Endodermal cell (in vitro differentiated cells): ENCODE measurements around the gene EML4. TPM values are rescaled to one million over a fixed set of nuclear protein-coding genes. Genes with fewer than 3 reads are reported as not detected.

Source experiments
- DNase-seq: peaks from one replicate; pipeline ENCODE4 v3.0.0-alpha.2; 2017
- H3K27ac ChIP-seq: 2 replicates; pipeline ENCODE4 v1.5.1; 2013; ENCODE audit warnings: mild to moderate bottlenecking, low read depth, low read length, moderate library complexity
- H3K27me3 ChIP-seq: 2 replicates; pipeline ENCODE4 v1.6.1; 2013; ENCODE audit warnings: mild to moderate bottlenecking, low read length, moderate library complexity; ENCODE audit not compliant: insufficient read depth, control insufficient read depth, poor library complexity, severe bottlenecking
- H3K36me3 ChIP-seq: 2 replicates; pipeline ENCODE4 v1.7.0; 2013; ENCODE audit warnings: mild to moderate bottlenecking, low read length, moderate library complexity; ENCODE audit not compliant: control insufficient read depth, insufficient read depth
- H3K4me1 ChIP-seq: one replicate; pipeline ENCODE4 v1.7.0; 2013; ENCODE audit warnings: low read length; ENCODE audit not compliant: control insufficient read depth, insufficient read depth
- H3K4me3 ChIP-seq: 2 replicates; pipeline ENCODE4 v1.5.1; 2013; ENCODE audit warnings: mild to moderate bottlenecking, low read length, moderate library complexity
- H3K9ac ChIP-seq: 2 replicates; pipeline ENCODE4 v1.6.1; 2013; ENCODE audit warnings: mild to moderate bottlenecking, low read length, moderate library complexity; ENCODE audit not compliant: poor library complexity, severe bottlenecking; ENCODE audit errors: extremely low read depth
- H3K9me3 ChIP-seq: 2 replicates; pipeline ENCODE4 v1.6.1; 2013; ENCODE audit warnings: mild to moderate bottlenecking, low read length, moderate library complexity; ENCODE audit not compliant: control insufficient read depth
- H3K27ac Mint-ChIP-seq: 2 replicates; pipeline ENCODE4 v1.8.0; 2020; ENCODE audit warnings: mixed read lengths
- H3K27me3 Mint-ChIP-seq: 2 replicates; pipeline ENCODE4 v1.8.0; 2021; ENCODE audit warnings: mild to moderate bottlenecking, mixed read lengths; ENCODE audit not compliant: insufficient read depth
- H3K36me3 Mint-ChIP-seq: 2 replicates; pipeline ENCODE4 v1.8.0; 2020; ENCODE audit warnings: low read depth, mixed read lengths
- H3K4me1 Mint-ChIP-seq: 2 replicates; pipeline ENCODE4 v1.8.0; 2020; ENCODE audit warnings: mixed read lengths
- H3K4me3 Mint-ChIP-seq: 2 replicates; pipeline ENCODE4 v1.8.0; 2020; ENCODE audit warnings: mild to moderate bottlenecking, moderate library complexity, mixed read lengths
- H3K9me3 Mint-ChIP-seq: 2 replicates; pipeline ENCODE4 v1.8.0; 2020; ENCODE audit warnings: mild to moderate bottlenecking, mixed read lengths
- CTCF ChIP-seq: fragments of 200-600 bp; sonication (generic); conservative IDR thresholded peaks from 2 replicates; pipeline ENCODE4 v1.5.0; 2021; ENCODE audit warnings: antibody characterized with exemption, mild to moderate bottlenecking
- WGBS, 2 experiments: methylation state at CpG; one replicate each; pipeline versions ENCODE4 v1.1.5 to v1.1.7; 2013; ENCODE audit warnings: missing lambda C conversion rate in 2 of 2, mixed read lengths in 1 of 2; ENCODE audit not compliant: insufficient coverage in 1 of 2, insufficient read length in 1 of 2; 5-methylcytosine and 5-hydroxymethylcytosine counted together
- total RNA-seq, 2 donors: library from RNA; stranded (reverse); fragmentation: NEBNext Ultra II Directional in 1 of 2; extraction: Animal tissue kit (Norgen Biotek cat#: 25700) in 1 of 2; gene quantifications; 2 replicates in 1 of 2; 3 replicates in 1 of 2; pipeline ENCODE4 v1.2.1, GENCODE V29; 2021

EML4 gene
- total RNA-seq, 2 donors from 2014 or later: 84.6 to 90.9 TPM

GRCh38 chr2:42324949-42325348, 155.8 kb downstream of the EML4 start:
- no peaks in the 10 kb centered on the region for H3K27me3 Mint-ChIP-seq
- H3K4me3 Mint-ChIP-seq: no peak overlapping the region
- H3K9me3 Mint-ChIP-seq: no peaks in the 10 kb centered on the region
- Histone ChIP-seq H3K27ac (no peak overlapping the region), H3K27me3 (no peaks in the 10 kb centered on the region), H3K4me3 (no peak overlapping the region), H3K4me1 (no peaks in the 10 kb centered on the region), H3K9me3 (no peaks in the 10 kb centered on the region), H3K9ac (no peak overlapping the region), H3K36me3 (peaks cover 75% of the 10 kb centered on the region)
- peak overlapping the region; percentile 1 for H3K27ac Mint-ChIP-seq
- peaks cover 47% of the 10 kb centered on the region for H3K36me3 Mint-ChIP-seq
- TF ChIP-seq CTCF: no peak
- H3K4me1 Mint-ChIP-seq: no peaks in the 10 kb centered on the region
- DNase-seq: no peak
- 92 to 100% methylated on average over 1 to 2 of the region's 2 CpGs for WGBS, 2 experiments

- TF ChIP-seq CTCF: no peak
- H3K9me3 Mint-ChIP-seq: no peaks in the 10 kb centered on the region
- 85% methylated on average over 1 of the region's 1 CpG; no CpG with 5 or more reads in 1 of the 2 experiments for WGBS, 2 experiments
- no peaks in the 10 kb centered on the region for H3K27me3 Mint-ChIP-seq
- Histone ChIP-seq H3K27me3 (no peaks in the 10 kb centered on the region), H3K4me3 (no peak overlapping the region), H3K9me3 (no peaks in the 10 kb centered on the region), H3K9ac (no peak overlapping the region), H3K36me3 (peaks cover 75% of the 10 kb centered on the region), H3K27ac (no peak overlapping the region), H3K4me1 (no peaks in the 10 kb centered on the region)
- H3K4me1 Mint-ChIP-seq: no peaks in the 10 kb centered on the region
- DNase-seq: no peak
- no peak overlapping the region for H3K27ac Mint-ChIP-seq
- no peak overlapping the region for H3K4me3 Mint-ChIP-seq
- H3K36me3 Mint-ChIP-seq: peaks cover 45% of the 10 kb centered on the region
These were observed 156.5 kb downstream of the EML4 start for GRCh38 chr2:42325609-42326008.

- Mint-ChIP-seq H3K9me3 (no peaks in the 10 kb centered on the region), H3K27ac (no peak overlapping the region), H3K4me1 (no peaks in the 10 kb centered on the region), H3K36me3 (peaks cover 44% of the 10 kb centered on the region), H3K4me3 (no peak overlapping the region), H3K27me3 (no peaks in the 10 kb centered on the region)
- no peaks in the 10 kb centered on the region for H3K27me3 ChIP-seq
- no peak for DNase-seq
- H3K4me3 ChIP-seq: no peak overlapping the region
- peaks cover 85% of the 10 kb centered on the region for H3K36me3 ChIP-seq
- no peaks in the 10 kb centered on the region for H3K4me1 ChIP-seq
- H3K27ac ChIP-seq: no peak overlapping the region
- no peaks in the 10 kb centered on the region for H3K9me3 ChIP-seq
- WGBS, 2 experiments: 80 to 96% methylated on average over 1 to 4 of the region's 4 CpGs
- H3K9ac ChIP-seq: no peak overlapping the region
- TF ChIP-seq CTCF: no peak
These were observed 158.0 kb downstream of the EML4 start for GRCh38 chr2:42327125-42327524.
